Mucosa of rectum (tissue), 2 donors: ENCODE data around the gene CXCR2.

Experiments
- H3K27ac ChIP-seq, 2 donors: one replicate each; pipeline ENCODE4 v1.7.0; 2013; ENCODE audit warnings: inconsistent platforms in 2 of 2, low read depth in 2 of 2, low read length in 2 of 2
- H3K27me3 ChIP-seq, 2 donors: one replicate each; pipeline ENCODE4 v1.7.0; 2013; ENCODE audit warnings: low read length in 2 of 2; ENCODE audit not compliant: control insufficient read depth in 2 of 2, insufficient read depth in 2 of 2
- H3K36me3 ChIP-seq, 2 donors: one replicate each; pipeline ENCODE4 v1.7.0; 2013; ENCODE audit warnings: low read length in 2 of 2; ENCODE audit not compliant: control insufficient read depth in 2 of 2, insufficient read depth in 2 of 2
- H3K4me1 ChIP-seq, 2 donors: one replicate each; pipeline ENCODE4 v1.7.0; 2013; ENCODE audit warnings: low read length in 2 of 2, mild to moderate bottlenecking in 1 of 2; ENCODE audit not compliant: control insufficient read depth in 2 of 2, insufficient read depth in 2 of 2
- H3K4me3 ChIP-seq, 2 donors: one replicate each; pipeline ENCODE4 v1.7.0; 2013; ENCODE audit warnings: low read length in 2 of 2
- H3K9ac ChIP-seq, 2 donors: one replicate each; pipeline ENCODE4 v1.7.0; 2013; ENCODE audit warnings: low read length in 2 of 2, low read depth in 1 of 2, mild to moderate bottlenecking in 1 of 2
- H3K9me3 ChIP-seq, 2 donors: one replicate each; pipeline ENCODE4 v1.7.0; 2013; ENCODE audit warnings: low read length in 2 of 2; ENCODE audit not compliant: control insufficient read depth in 2 of 2
- donor health status: healthy.
- donor health status: Normal muscosa, but diverticular disease.

The CXCR2 gene

DNA sequence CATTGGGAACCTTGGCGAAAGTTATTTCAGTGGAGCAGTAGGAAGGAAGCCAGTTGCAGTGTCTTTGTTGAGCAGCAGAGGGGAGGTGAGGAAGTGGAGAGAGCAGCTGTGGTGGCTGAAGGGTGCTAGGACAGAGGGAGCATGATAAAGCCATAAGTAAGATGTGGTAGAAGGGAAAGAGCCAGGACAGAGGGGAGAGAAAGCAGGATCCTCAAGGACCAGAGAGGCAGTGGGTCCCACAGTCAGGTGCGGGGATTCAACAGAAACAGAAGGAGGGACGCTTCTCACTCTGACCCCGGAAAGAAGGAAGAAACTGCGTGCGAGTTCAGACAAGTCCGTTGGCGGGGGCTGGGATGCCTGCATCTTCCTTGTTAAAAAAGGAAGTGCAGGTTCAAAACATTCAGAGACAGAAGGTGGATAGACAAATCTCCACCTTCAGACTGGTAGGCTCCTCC lies at the start of gene CXCR2:
CXCR2 (plus strand) TSS at position 403 of the 455 bp plus-strand sequence. CDS start 8,774 bp downstream, outside the sequence.
- Histone ChIP-seq H3K27me3 (peaks cover 5% of the 10 kb centered on the region in 2 donors), H3K4me1 (no peaks in the 10 kb centered on the region), H3K4me3 (no peak within 1 kb of the TSS), H3K9me3 (no peaks in the 10 kb centered on the region), H3K9ac (no peak within 1 kb of the TSS), H3K36me3 (no peaks in the 10 kb centered on the region), H3K27ac (no peak within 1 kb of the TSS)

DNA sequence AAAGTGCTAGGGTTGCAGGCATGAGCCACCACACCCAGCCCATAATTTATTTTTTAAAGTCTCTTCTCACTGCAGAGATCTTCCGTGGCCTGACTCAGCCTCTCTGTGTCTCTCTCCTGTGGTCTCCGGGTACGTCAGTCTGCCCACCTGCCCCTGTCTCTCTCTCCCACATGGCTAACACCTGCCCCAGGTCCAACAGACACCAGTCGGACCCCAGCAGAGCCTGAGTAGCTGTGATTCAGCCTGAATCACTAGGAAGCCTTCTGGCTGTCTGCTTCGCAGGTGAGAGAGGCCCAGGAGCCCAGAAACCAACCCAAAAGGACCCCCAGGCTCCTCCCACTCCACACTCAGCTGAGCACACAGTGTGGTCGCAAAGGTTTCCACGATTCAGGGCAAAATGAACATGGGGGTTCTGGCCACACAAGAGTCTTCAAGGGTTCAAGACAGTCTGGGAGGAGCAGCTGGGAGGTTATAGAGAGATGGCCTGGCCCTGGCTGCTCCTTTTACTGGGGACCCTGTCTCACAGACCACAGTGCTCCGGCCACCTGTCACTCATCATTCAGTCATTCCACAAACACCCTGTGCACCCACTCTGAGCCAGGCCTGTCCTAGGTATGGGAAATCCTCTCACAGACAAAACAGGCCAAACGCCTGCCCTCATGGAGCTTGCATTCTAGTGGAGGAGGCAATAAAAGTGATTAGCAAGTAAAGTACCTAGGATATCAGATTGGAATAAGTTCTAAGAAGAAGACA lies 48.2 kb upstream of the CXCR2 start:
- H3K27ac ChIP-seq = no peak overlapping the region
- H3K4me3 ChIP-seq = no peak overlapping the region
- H3K9ac ChIP-seq = no peak overlapping the region
- H3K4me1 ChIP-seq = no peaks in the 10 kb centered on the region
- no peaks in the 10 kb centered on the region for H3K9me3 ChIP-seq
- no peaks in the 10 kb centered on the region for H3K27me3 ChIP-seq
- H3K36me3 ChIP-seq = no peaks in the 10 kb centered on the region

DNA sequence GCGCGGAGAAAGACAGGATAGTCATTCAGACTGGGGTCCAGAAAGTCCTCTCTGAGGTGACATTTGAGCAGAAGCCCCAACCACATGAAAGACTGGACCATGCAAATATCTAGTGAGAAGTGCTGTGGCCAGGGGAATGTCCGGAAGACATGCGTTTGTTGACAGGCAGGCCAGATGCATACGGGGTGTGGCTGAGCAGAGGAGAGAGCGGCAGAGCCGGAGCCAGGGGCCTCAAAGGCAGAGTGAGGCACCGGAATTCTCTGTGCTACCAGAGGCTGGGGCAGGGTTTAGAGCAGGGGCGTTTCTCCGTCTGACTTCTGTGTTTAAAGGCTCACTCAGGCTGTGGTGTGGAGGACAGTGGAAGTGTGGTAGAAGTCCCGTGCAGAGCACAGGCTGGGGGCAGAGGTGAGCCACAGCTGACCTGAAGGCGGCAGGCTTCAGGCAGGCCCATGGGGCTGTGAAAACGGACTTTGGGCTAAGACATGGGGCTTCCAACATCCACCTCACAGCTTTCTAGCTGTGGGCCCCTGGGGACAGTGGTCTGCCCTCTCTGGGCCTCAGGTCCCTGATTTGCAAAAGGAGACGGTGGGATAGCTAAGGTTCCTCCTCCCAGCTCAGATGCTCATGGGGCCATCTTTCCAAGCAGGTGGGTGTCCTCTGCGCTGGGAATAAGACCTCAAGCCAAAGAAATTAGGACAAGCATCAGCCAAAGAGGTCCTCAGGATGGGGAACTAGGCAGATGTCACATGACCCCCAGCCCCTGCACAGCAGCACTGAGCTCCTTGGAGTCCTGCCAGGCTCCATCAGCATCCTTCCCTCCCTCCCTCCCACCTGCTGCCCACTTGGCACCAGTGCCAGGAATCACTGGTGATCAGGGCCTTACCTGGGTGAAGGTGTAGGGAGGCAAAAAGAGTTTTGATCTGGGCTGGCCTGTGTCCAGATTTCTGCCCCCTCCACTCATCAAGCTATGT lies 45.6 kb upstream of the CXCR2 start:
- H3K27me3 ChIP-seq = peaks cover 0 to 2% of the 10 kb centered on the region in 2 donors
- no peaks in the 10 kb centered on the region for H3K9me3 ChIP-seq
- H3K4me3 ChIP-seq = no peak overlapping the region
- H3K9ac ChIP-seq = no peak overlapping the region
- H3K36me3 ChIP-seq = no peaks in the 10 kb centered on the region
- H3K4me1 ChIP-seq = no peaks in the 10 kb centered on the region
- no peak overlapping the region for H3K27ac ChIP-seq

- no peaks in the 10 kb centered on the region for H3K4me1 ChIP-seq
- H3K36me3 ChIP-seq = no peaks in the 10 kb centered on the region
- no peak overlapping the region for H3K27ac ChIP-seq
- H3K4me3 ChIP-seq = no peak overlapping the region
- no peaks in the 10 kb centered on the region for H3K9me3 ChIP-seq
- H3K9ac ChIP-seq = no peak overlapping the region
- H3K27me3 ChIP-seq = peaks cover 0 to 2% of the 10 kb centered on the region in 2 donors
These were observed 44.8 kb upstream of the CXCR2 start for GRCh38 chr2:218081063-218081462.

- H3K9ac ChIP-seq = no peak overlapping the region
- H3K9me3 ChIP-seq = peaks cover 0 to 5% of the 10 kb centered on the region in 2 donors
- H3K27me3 ChIP-seq = peaks cover 0 to 2% of the 10 kb centered on the region in 2 donors
- no peak overlapping the region for H3K27ac ChIP-seq
- H3K4me3 ChIP-seq = no peak overlapping the region
- H3K36me3 ChIP-seq = no peaks in the 10 kb centered on the region
- no peaks in the 10 kb centered on the region for H3K4me1 ChIP-seq
These were observed 44.1 kb upstream of the CXCR2 start for GRCh38 chr2:218081695-218082094.

- peaks cover 0 to 5% of the 10 kb centered on the region in 2 donors for H3K9me3 ChIP-seq
- no peak overlapping the region for H3K9ac ChIP-seq
- no peaks in the 10 kb centered on the region for H3K4me1 ChIP-seq
- no peaks in the 10 kb centered on the region for H3K36me3 ChIP-seq
- no peak overlapping the region for H3K27ac ChIP-seq
- H3K4me3 ChIP-seq = no peak overlapping the region
- H3K27me3 ChIP-seq = peaks cover 0 to 2% of the 10 kb centered on the region in 2 donors
These were observed 43.1 kb upstream of the CXCR2 start for GRCh38 chr2:218082586-218083351.

GRCh38 chr2:218083352-218083676 lies 42.5 kb upstream of the CXCR2 start:
- H3K9me3 ChIP-seq = peaks cover 0 to 5% of the 10 kb centered on the region in 2 donors
- no peak overlapping the region for H3K27ac ChIP-seq
- H3K36me3 ChIP-seq = no peaks in the 10 kb centered on the region
- no peak overlapping the region for H3K4me3 ChIP-seq
- H3K4me1 ChIP-seq = no peaks in the 10 kb centered on the region
- H3K9ac ChIP-seq = no peak overlapping the region
- H3K27me3 ChIP-seq = peaks cover 0 to 2% of the 10 kb centered on the region in 2 donors

- Histone ChIP-seq H3K27me3 (peaks cover 0 to 2% of the 10 kb centered on the region in 2 donors), H3K36me3 (no peaks in the 10 kb centered on the region), H3K4me1 (no peaks in the 10 kb centered on the region), H3K4me3 (no peak overlapping the region), H3K9me3 (peaks cover 0 to 5% of the 10 kb centered on the region in 2 donors), H3K9ac (no peak overlapping the region), H3K27ac (no peak overlapping the region)
These were observed 39.4 kb upstream of the CXCR2 start for GRCh38 chr2:218086478-218086877.

GRCh38 chr2:218089259-218089658 lies 36.6 kb upstream of the CXCR2 start:
- H3K4me3 ChIP-seq = no peak overlapping the region
- no peak overlapping the region for H3K9ac ChIP-seq
- H3K36me3 ChIP-seq = no peaks in the 10 kb centered on the region
- no peak overlapping the region for H3K27ac ChIP-seq
- peaks cover 0 to 5% of the 10 kb centered on the region in 2 donors for H3K9me3 ChIP-seq
- H3K27me3 ChIP-seq = no peaks in the 10 kb centered on the region
- no peaks in the 10 kb centered on the region for H3K4me1 ChIP-seq
